ENCODE measurements around the gene UFM1. TPM values are rescaled to one million over a fixed set of nuclear protein-coding genes. Genes with fewer than 3 reads are reported as not detected.

The UFM1 gene
- total and polyA plus RNA-seq, 9 of the 15 experiments (the other 6 are each of a cell fraction or from before 2014, with no cell fraction given) = 26.3 to 58.5 (median 36.1) TPM

DNA sequence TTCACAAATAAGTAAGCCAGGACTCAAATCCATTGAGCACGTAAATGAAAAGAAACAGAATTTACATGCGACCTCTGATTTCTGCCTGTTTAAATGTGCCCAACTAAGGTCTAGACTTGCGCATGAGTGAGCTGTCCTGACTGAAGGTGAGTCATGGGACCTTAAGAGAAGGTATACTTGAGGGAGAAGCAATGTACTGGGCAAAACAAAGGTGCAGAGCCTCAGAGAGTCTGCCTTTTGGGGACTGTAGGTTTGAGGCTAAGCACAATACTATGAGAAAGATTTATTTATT is 45.8 kb downstream of the UFM1 start:
- in situ Hi-C loops (cut with MboI) = no loop called here
- DNase-seq (ENCODE audit: extremely low read depth in 1 of 4, low spot score in 3 of 4) (no peak), FAIRE-seq (no peak), ATAC-seq (no peak)
- TF ChIP-seq NRF1 (conservative IDR thresholded peaks at IDR 0.05 in 1 of 2, IDR thresholded peaks at IDR 0.05 in 1 of 2) (0 out of 4 replicates have a peak, but pooled peaks of 1 of the 2 experiments have one; percentile 27), HDAC3 (IDR thresholded peaks at IDR 0.05; ENCODE audit: borderline replicate concordance, partially characterized antibody) (no peak)
- H3K27ac ChIP-seq (ENCODE audit: extremely low read depth, low read depth, low read length) = no peak overlapping the region
- 0% methylated on average over 3 of the region's 3 CpGs for WGBS (ENCODE audit: insufficient coverage, low coverage, missing lambda C conversion rate)
- intact Hi-C loops (cut with micrococcal nuclease) = no loop called here
- no peaks in the 10 kb centered on the region for H3K9me3 ChIP-seq (replicated peaks; ENCODE audit: control insufficient read depth, insufficient read depth, low read depth, low read length)
- no peak overlapping the region for H2AFZ ChIP-seq (ENCODE audit: low read depth, low read length)
- no peaks in the 10 kb centered on the region for H3K79me2 ChIP-seq (ENCODE audit: control insufficient read depth, insufficient read depth, low read length)
- no peak overlapping the region for H3K4me3 ChIP-seq
- no peaks in the 10 kb centered on the region for H3K27me3 ChIP-seq (ENCODE audit: control insufficient read depth in 2 of 2, insufficient read depth in 2 of 2, low read length in 2 of 2)
- H3K36me3 ChIP-seq (ENCODE audit: control insufficient read depth, insufficient read depth, low read length) = no peaks in the 10 kb centered on the region
- no peaks in the 10 kb centered on the region for H3K9me1 ChIP-seq (ENCODE audit: control insufficient read depth, insufficient read depth, low read length)
- POLR2A ChIA-PET = no interaction called here
- CTCF ChIA-PET (ENCODE audit: low intra/inter-chr PET ratio) = no interaction called here
- no TSS peak for BruUV-seq (replicated peaks)
- H3K9ac ChIP-seq (ENCODE audit: insufficient read depth in 1 of 2, low read depth in 2 of 2, low read length in 2 of 2) = no peak overlapping the region
- no peaks in the 10 kb centered on the region for H4K20me1 ChIP-seq (replicated peaks; ENCODE audit: control insufficient read depth, insufficient read depth, low read length)
- no peaks in the 10 kb centered on the region for H3K4me1 ChIP-seq (replicated peaks in 1 of 2; ENCODE audit: control insufficient read depth in 2 of 2, insufficient read depth in 2 of 2, low read length in 2 of 2)
- no peak overlapping the region for H3K4me2 ChIP-seq (ENCODE audit: insufficient read depth, low read length)

DNA sequence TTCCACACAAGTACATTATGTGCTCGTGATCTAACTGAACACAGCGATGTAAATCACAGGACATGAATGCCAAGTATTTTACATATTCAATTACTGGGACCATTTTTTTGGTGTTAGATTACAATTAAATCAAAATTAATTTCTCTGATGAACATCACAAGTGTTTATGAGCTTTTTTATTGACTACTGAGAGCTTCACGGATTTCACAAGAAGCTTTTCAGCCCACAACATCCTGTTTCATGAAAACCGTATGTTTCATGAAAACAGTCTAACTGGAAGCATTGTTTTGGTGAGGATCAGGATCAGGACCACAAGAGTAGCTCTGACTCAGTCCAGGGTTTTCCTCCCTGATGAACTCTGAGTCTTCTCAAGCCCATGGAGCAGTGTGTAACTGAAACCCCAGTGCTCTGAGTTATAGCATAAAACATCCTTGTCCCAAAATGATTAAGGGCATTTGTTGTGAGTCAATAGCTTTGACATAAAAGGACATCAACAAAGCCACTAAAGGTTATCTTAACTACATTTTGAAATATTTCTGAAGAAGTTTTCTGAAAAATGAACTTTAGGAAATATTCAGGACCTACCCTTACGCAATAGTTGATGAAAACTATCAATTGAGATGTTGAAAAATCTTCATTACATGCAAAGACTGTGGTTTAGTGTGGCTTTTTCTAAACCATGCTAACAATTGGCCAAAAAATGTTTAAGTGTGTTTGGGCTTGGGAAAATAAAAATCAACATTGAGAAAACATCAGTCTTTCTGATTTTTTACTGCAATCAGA is 49.3 kb downstream of the UFM1 start:
- no peak overlapping the region for H3K9ac ChIP-seq (ENCODE audit: insufficient read depth in 1 of 2, low read depth in 2 of 2, low read length in 2 of 2)
- H4K20me1 ChIP-seq (replicated peaks; ENCODE audit: control insufficient read depth, insufficient read depth, low read length) = no peaks in the 10 kb centered on the region
- DNase-seq (ENCODE audit: extremely low read depth in 1 of 4, low spot score in 3 of 4) = no peak
- H3K9me3 ChIP-seq (replicated peaks; ENCODE audit: control insufficient read depth, insufficient read depth, low read depth, low read length) = no peaks in the 10 kb centered on the region
- H3K4me3 ChIP-seq = no peak overlapping the region
- ChIA-PET CTCF (ENCODE audit: low intra/inter-chr PET ratio) (no interaction called here), POLR2A (no interaction called here)
- no peak for ATAC-seq
- H3K4me2 ChIP-seq (ENCODE audit: insufficient read depth, low read length) = no peak overlapping the region
- intact Hi-C loops (cut with micrococcal nuclease) (no loop called here), in situ Hi-C loops (cut with MboI) (no loop called here)
- no peaks in the 10 kb centered on the region for H3K4me1 ChIP-seq (replicated peaks in 1 of 2; ENCODE audit: control insufficient read depth in 2 of 2, insufficient read depth in 2 of 2, low read length in 2 of 2)
- no peak overlapping the region for H2AFZ ChIP-seq (ENCODE audit: low read depth, low read length)
- no peak for FAIRE-seq
- H3K27me3 ChIP-seq (ENCODE audit: control insufficient read depth in 2 of 2, insufficient read depth in 2 of 2, low read length in 2 of 2) = no peaks in the 10 kb centered on the region
- H3K36me3 ChIP-seq (ENCODE audit: control insufficient read depth, insufficient read depth, low read length) = no peaks in the 10 kb centered on the region
- H3K79me2 ChIP-seq (ENCODE audit: control insufficient read depth, insufficient read depth, low read length) = no peaks in the 10 kb centered on the region
- BruUV-seq (replicated peaks) = no TSS peak
- no peak overlapping the region for H3K27ac ChIP-seq (ENCODE audit: extremely low read depth, low read depth, low read length)
- H3K9me1 ChIP-seq (ENCODE audit: control insufficient read depth, insufficient read depth, low read length) = no peaks in the 10 kb centered on the region
- WGBS (ENCODE audit: insufficient coverage, low coverage, missing lambda C conversion rate) = 4% methylated on average over 5 of the region's 5 CpGs
- TF ChIP-seq ZNF224 (CRISPR knock-in tag; IDR thresholded peaks at IDR 0.05) (no peak), CEBPB (tag; IDR thresholded peaks at IDR 0.05) (peak; percentile 47; the same call in 1 of the 2 replicates), CEBPG (CRISPR knock-in tag; IDR thresholded peaks at IDR 0.05) (no peak), CEBPG (tag; conservative IDR thresholded peaks at IDR 0.05 in 1 of 2, IDR thresholded peaks at IDR 0.05 in 1 of 2) (peak in 1 of 2 experiments; percentile 44; a peak in 1 of 4 replicates)
